Suprapubic skin (tissue), 4 donors: ENCODE measurements around the gene GABRA5. TPM values are rescaled to one million over a fixed set of nuclear protein-coding genes. Genes with fewer than 3 reads are reported as not detected.

ENCODE experiments used
- DNase-seq, 2 donors: peaks; one replicate each; pipeline ENCODE4 v3.0.0-alpha.2; 2019; ENCODE audit warnings: low spot score in 2 of 2
- H3K27ac ChIP-seq: fragments of 200-600 bp; sonication (generic); one replicate; pipeline ENCODE4 v1.5.1; 2019
- H3K27me3 ChIP-seq: fragments of 200-600 bp; sonication (generic); one replicate; pipeline ENCODE4 v1.5.1; 2019
- H3K36me3 ChIP-seq: fragments of 200-600 bp; sonication (generic); one replicate; pipeline ENCODE4 v1.5.1; 2019
- H3K4me1 ChIP-seq: fragments of 200-600 bp; sonication (generic); one replicate; pipeline ENCODE4 v1.5.1; 2019
- H3K4me3 ChIP-seq: fragments of 200-600 bp; sonication (generic); one replicate; pipeline ENCODE4 v1.5.1; 2019; ENCODE audit warnings: mild to moderate bottlenecking
- H3K9me3 ChIP-seq: fragments of 200-600 bp; sonication (generic); one replicate; pipeline ENCODE4 v1.5.1; 2019
- CTCF ChIP-seq, 2 donors: fragments of 200-600 bp in 1 of 2; fragments of 450-650 bp in 1 of 2; sonication (generic) in 1 of 2; IDR thresholded peaks; one replicate each; pipeline ENCODE4 v1.5.1; 2016 to 2019; ENCODE audit warnings: antibody characterized with exemption in 2 of 2, mild to moderate bottlenecking in 1 of 2, moderate library complexity in 1 of 2
- EP300 ChIP-seq: sonication (generic); formaldehyde crosslinking; IDR thresholded peaks from one replicate; pipeline ENCODE4 v1.6.1; 2017; ENCODE audit warnings: antibody characterized with exemption
- POLR2A ChIP-seq, 2 donors: fragments of 450-650 bp; IDR thresholded peaks; one replicate each; pipeline ENCODE4 v1.6.1; 2017; ENCODE audit warnings: antibody characterized with exemption in 2 of 2, mild to moderate bottlenecking in 2 of 2, moderate library complexity in 2 of 2
- POLR2AphosphoS5 ChIP-seq, 3 donors: sonication (generic); formaldehyde crosslinking; IDR thresholded peaks; one replicate each; pipeline ENCODE4 v1.6.1; 2017; ENCODE audit warnings: antibody characterized with exemption in 3 of 3
- WGBS: methylation state at CpG from one replicate; pipeline ENCODE4 v1.1.5; 2018; 5-methylcytosine and 5-hydroxymethylcytosine counted together
- total RNA-seq, 4 donors: library from RNA; depleted of rRNA; stranded (reverse); fragments of >200 nt; gene quantifications; one replicate each; pipeline ENCODE4 v1.1.0, GENCODE V29; 2016

Gene GABRA5
- total RNA-seq, 4 donors from 2014 or later: not detected

- Histone ChIP-seq H3K9me3 (peaks cover 9% of the 10 kb centered on the region), H3K4me3 (no peak overlapping the region), H3K36me3 (no peaks in the 10 kb centered on the region), H3K27me3 (peaks cover 3% of the 10 kb centered on the region), H3K27ac (no peak overlapping the region), H3K4me1 (no peaks in the 10 kb centered on the region)
- TF ChIP-seq POLR2AphosphoS5 (IDR thresholded peaks at IDR 0.05) (no peak), CTCF (IDR thresholded peaks at IDR 0.05) (no peak), POLR2A (IDR thresholded peaks at IDR 0.05) (no peak), EP300 (no peak)
- WGBS: 72% methylated on average over 12 of the region's 12 CpGs
- no peak for DNase-seq
Measured at GRCh38 chr15:26841941-26842340, 24.9 kb upstream of the GABRA5 start.

- TF ChIP-seq EP300 (no peak), CTCF (IDR thresholded peaks at IDR 0.05) (no peak), POLR2A (IDR thresholded peaks at IDR 0.05) (no peak), POLR2AphosphoS5 (IDR thresholded peaks at IDR 0.05) (no peak)
- WGBS: 65% methylated on average over 7 of the region's 11 CpGs
Measured at GRCh38 chr15:26842391-26842790, 24.5 kb upstream of the GABRA5 start.

GRCh38 chr15:26844901-26845300, 22.0 kb upstream of the GABRA5 start:
- TF ChIP-seq POLR2A (IDR thresholded peaks at IDR 0.05) (no peak), EP300 (no peak), CTCF (IDR thresholded peaks at IDR 0.05) (no peak), POLR2AphosphoS5 (IDR thresholded peaks at IDR 0.05) (no peak)
- H3K27me3 ChIP-seq: peaks cover 3% of the 10 kb centered on the region
- H3K4me1 ChIP-seq: no peaks in the 10 kb centered on the region
- no peak overlapping the region for H3K27ac ChIP-seq
- no peak for DNase-seq
- H3K36me3 ChIP-seq: no peaks in the 10 kb centered on the region
- H3K9me3 ChIP-seq: no peaks in the 10 kb centered on the region
- no peak overlapping the region for H3K4me3 ChIP-seq

More at GRCh38 chr15:26842391-26842790, 24.5 kb upstream of the GABRA5 start:
- no peaks in the 10 kb centered on the region for H3K36me3 ChIP-seq
- H3K9me3 ChIP-seq: peaks cover 5% of the 10 kb centered on the region
- no peak overlapping the region for H3K4me3 ChIP-seq
- no peak for DNase-seq
- no peak overlapping the region for H3K27ac ChIP-seq
- no peaks in the 10 kb centered on the region for H3K4me1 ChIP-seq
- H3K27me3 ChIP-seq: peaks cover 3% of the 10 kb centered on the region

GRCh38 chr15:26848498-26848897, 18.4 kb upstream of the GABRA5 start:
- no peak for DNase-seq
- Histone ChIP-seq H3K27ac (no peak overlapping the region), H3K4me1 (no peaks in the 10 kb centered on the region), H3K36me3 (no peaks in the 10 kb centered on the region), H3K27me3 (no peaks in the 10 kb centered on the region), H3K9me3 (no peaks in the 10 kb centered on the region), H3K4me3 (no peak overlapping the region)
- TF ChIP-seq POLR2AphosphoS5 (IDR thresholded peaks at IDR 0.05) (no peak), CTCF (IDR thresholded peaks at IDR 0.05) (no peak)
- WGBS: 100% methylated on average over 1 of the region's 1 CpG

- H3K27ac ChIP-seq: no peak overlapping the region
- TF ChIP-seq POLR2A (IDR thresholded peaks at IDR 0.05): no peak
- no peak overlapping the region for H3K4me3 ChIP-seq
- no peaks in the 10 kb centered on the region for H3K9me3 ChIP-seq
- no peaks in the 10 kb centered on the region for H3K4me1 ChIP-seq
- no peak for DNase-seq
- 86% methylated on average over 3 of the region's 3 CpGs for WGBS
- no peaks in the 10 kb centered on the region for H3K27me3 ChIP-seq
- no peaks in the 10 kb centered on the region for H3K36me3 ChIP-seq
Measured at GRCh38 chr15:26850161-26850560, 16.7 kb upstream of the GABRA5 start.

- Histone ChIP-seq H3K27ac (no peak overlapping the region), H3K9me3 (no peaks in the 10 kb centered on the region), H3K36me3 (no peaks in the 10 kb centered on the region), H3K4me3 (no peak overlapping the region), H3K27me3 (no peaks in the 10 kb centered on the region), H3K4me1 (no peaks in the 10 kb centered on the region)
- TF ChIP-seq POLR2A (IDR thresholded peaks at IDR 0.05) (no peak), CTCF (IDR thresholded peaks at IDR 0.05) (no peak), EP300 (no peak)
- WGBS: 85% methylated on average over 2 of the region's 2 CpGs
- DNase-seq: no peak
Measured at GRCh38 chr15:26852980-26853379, 13.9 kb upstream of the GABRA5 start.
